Spleen (tissue), 11 donors: ENCODE results near the gene BAHD1. TPM values are rescaled to one million over a fixed set of nuclear protein-coding genes. Genes with fewer than 3 reads are reported as not detected.

Experiments used
- DNase-seq: peaks from one replicate; pipeline ENCODE4 v3.0.0-alpha.2; 2020
- H3K27ac ChIP-seq, 8 donors: fragments of 200-600 bp; sonication (generic) in 7 of 8; 1 replicate in 4 of 8; 2 replicates in 4 of 8; pipeline versions ENCODE4 v1.5.0 to v1.8.0; 2016 to 2021; ENCODE audit warnings: inconsistent platforms in 4 of 8, mild to moderate bottlenecking in 4 of 8, moderate library complexity in 1 of 8
- H3K27me3 ChIP-seq, 7 donors: fragments of 200-600 bp; sonication (generic) in 6 of 7; replicated peaks in 1 of 7; 1 replicate in 4 of 7; 2 replicates in 3 of 7; pipeline versions ENCODE4 v1.5.0 to v1.8.0; 2016 to 2021; ENCODE audit warnings: inconsistent platforms in 3 of 7, mild to moderate bottlenecking in 1 of 7
- H3K36me3 ChIP-seq, 6 donors: fragments of 200-600 bp; sonication (generic) in 5 of 6; 1 replicate in 4 of 6; 2 replicates in 2 of 6; pipeline versions ENCODE4 v1.5.0 to v1.8.0; 2016 to 2021; ENCODE audit warnings: inconsistent platforms in 2 of 6
- H3K4me1 ChIP-seq, 6 donors: fragments of 200-600 bp; sonication (generic) in 5 of 6; 1 replicate in 3 of 6; 2 replicates in 3 of 6; pipeline versions ENCODE4 v1.5.0 to v1.8.0; 2016 to 2021; ENCODE audit warnings: inconsistent platforms in 3 of 6
- H3K4me3 ChIP-seq, 8 donors: fragments of 200-600 bp; sonication (generic) in 7 of 8; 1 replicate in 4 of 8; 2 replicates in 4 of 8; pipeline versions ENCODE4 v1.5.0 to v1.8.0; 2016 to 2021; ENCODE audit warnings: inconsistent platforms in 4 of 8, mild to moderate bottlenecking in 4 of 8, moderate library complexity in 2 of 8
- H3K9me3 ChIP-seq, 8 donors: fragments of 200-600 bp; sonication (generic) in 7 of 8; 1 replicate in 4 of 8; 2 replicates in 4 of 8; pipeline versions ENCODE4 v1.5.0 to v1.8.0; 2016 to 2021; ENCODE audit warnings: inconsistent platforms in 4 of 8
- CTCF ChIP-seq, 11 experiments: fragments of 200-600 bp in 7 of 11; fragments of 450-650 bp in 4 of 11; sonication (generic) in 4 of 11; IDR thresholded peaks in 8 of 11; conservative IDR thresholded peaks in 3 of 11; 1 replicate in 7 of 11; 2 replicates in 4 of 11; pipeline versions ENCODE4 v1.4.0 to v1.8.0; 2016 to 2021; ENCODE audit warnings: antibody characterized with exemption in 11 of 11, inconsistent platforms in 4 of 11, mild to moderate bottlenecking in 1 of 11
- POLR2A ChIP-seq, 3 donors: fragments of 450-650 bp; IDR thresholded peaks; one replicate each; pipeline ENCODE4 v1.5.1; 2017; ENCODE audit warnings: antibody characterized with exemption in 3 of 3, mild to moderate bottlenecking in 1 of 3
- POLR2AphosphoS5 ChIP-seq, 3 donors: sonication (generic); formaldehyde crosslinking; IDR thresholded peaks; one replicate each; pipeline ENCODE4 v1.5.1; 2017; ENCODE audit warnings: antibody characterized with exemption in 3 of 3
- WGBS, 5 donors: extraction: QIAGEN DNeasy Blood & Tissue Kit in 3 of 5; methylation state at CpG; one replicate each; pipeline versions ENCODE4 v1.1.5 to v1.1.7; 2013 to 2018; 5-methylcytosine and 5-hydroxymethylcytosine counted together
- intact Hi-C: fragments of 100-400 bp; cut with DNase I; formaldehyde crosslinking; loops from one replicate; pipeline ENCODE4 v1.15.0; 2023; ENCODE audit warnings: low total_unique reads
- polyA plus RNA-seq, 3 donors: library from polyadenylated mRNA; stranded (reverse); fragments of 200-250 nt; gene quantifications; one replicate each; pipeline ENCODE4 v1.2.1, GENCODE V29; 2013
- total RNA-seq, 7 donors: library from RNA; depleted of rRNA in 3 of 7; stranded (reverse); fragments of >200 nt in 3 of 7; fragmentation: NEBNext Ultra II Directional in 4 of 7; extraction: Animal tissue kit (Norgen Biotek cat#: 25700) in 4 of 7; gene quantifications; one replicate each; pipeline versions ENCODE4 v1.1.0 to v1.2.1, GENCODE V29; 2016 to 2021
- donor health status: healthy with polysubstance abuse.
- donor health status: DM: no; HTN: no; CAD: no; lungs with moderate emphysema.
- donor health status: DM: no; HTN: no; CAD: no.
- donor health status: Bipolar disorder and iron deficiency.
- donor health status: healthy.
- donor health status: DM: no; HTN: no; CAD: no.
- donor health status: DM: yes; HTN: yes; CAD: no.

BAHD1 gene
- total and polyA plus RNA-seq, 10 donors, result 7.4 to 27.0 (median 20.2) TPM

- Histone ChIP-seq H3K27ac (peak overlapping the region in 5 of 8 donors; percentile 26 to 49 (median 37)), H3K4me1 (peaks cover 22 to 59% (median 32%) of the 10 kb centered on the region in 6 donors), H3K27me3 (no peaks in the 10 kb centered on the region), H3K36me3 (peaks cover 2 to 51% (median 38%) of the 10 kb centered on the region in 6 donors), H3K4me3 (peak overlapping the region in 1 of 8 donors; percentile 93), H3K9me3 (no peaks in the 10 kb centered on the region)
- intact Hi-C loops, result no loop called here
- TF ChIP-seq POLR2A (IDR thresholded peaks at IDR 0.05), result no peak
- no peak for TF ChIP-seq CTCF (IDR thresholded peaks at IDR 0.05 in 8 of 11, conservative IDR thresholded peaks at IDR 0.05 in 3 of 11)
- no peak for TF ChIP-seq POLR2AphosphoS5 (IDR thresholded peaks at IDR 0.05)
- no peak for DNase-seq
- 65 to 76% (median 68%) methylated on average over 8 of the region's 8 CpGs for WGBS, 5 donors
Measured at GRCh38 chr15:40407330-40407990, 33.3 kb upstream of the BAHD1 start.

DNA sequence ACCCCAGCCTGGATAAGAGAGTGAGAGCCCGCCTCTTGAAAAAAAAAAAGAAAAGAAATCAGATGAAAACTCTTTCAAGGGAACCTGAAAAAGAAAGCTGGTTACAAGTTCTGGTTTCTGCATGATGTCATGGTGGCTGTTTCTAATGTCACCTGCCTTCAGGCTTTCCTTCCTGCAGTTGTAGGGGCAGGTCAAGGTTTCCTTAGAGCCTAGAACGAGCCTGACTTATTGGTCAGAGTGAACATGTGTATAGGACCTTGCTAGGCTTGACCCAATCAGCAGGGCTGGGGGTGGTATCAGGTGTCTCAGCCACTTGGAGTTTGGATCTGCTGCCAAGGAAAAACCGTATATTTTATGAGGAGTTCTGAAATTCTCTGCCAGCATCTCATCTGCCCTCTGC is 31.4 kb upstream of the BAHD1 start:
- TF ChIP-seq POLR2A (IDR thresholded peaks at IDR 0.05), result no peak
- no peak for TF ChIP-seq CTCF (IDR thresholded peaks at IDR 0.05 in 8 of 11, conservative IDR thresholded peaks at IDR 0.05 in 3 of 11)
- no peak for TF ChIP-seq POLR2AphosphoS5 (IDR thresholded peaks at IDR 0.05)
- Histone ChIP-seq H3K36me3 (peaks cover 2 to 70% (median 57%) of the 10 kb centered on the region in 6 donors), H3K27ac (no peak overlapping the region), H3K4me3 (no peak overlapping the region), H3K27me3 (no peaks in the 10 kb centered on the region), H3K4me1 (peaks cover 22 to 50% (median 32%) of the 10 kb centered on the region in 6 donors), H3K9me3 (no peaks in the 10 kb centered on the region)
- intact Hi-C loops, result no loop called here
- DNase-seq, result no peak
- WGBS, 5 donors, result 65 to 85% (median 76%) methylated on average over 3 of the region's 3 CpGs

- H3K4me1 ChIP-seq, result peaks cover 14 to 39% (median 22%) of the 10 kb centered on the region in 6 donors
- peak; percentile 11 for DNase-seq
- no peaks in the 10 kb centered on the region for H3K9me3 ChIP-seq
- no peak overlapping the region for H3K27ac ChIP-seq
- H3K36me3 ChIP-seq, result peaks cover 2 to 81% (median 68%) of the 10 kb centered on the region in 6 donors
- intact Hi-C loops, result loop anchor here (10.0 kb wide), 1 partner anchor 46 kb away; no protein-coding TSS in a partner anchor
- TF ChIP-seq POLR2AphosphoS5 (IDR thresholded peaks at IDR 0.05), result no peak
- TF ChIP-seq POLR2A (IDR thresholded peaks at IDR 0.05), result no peak
- no peak for TF ChIP-seq CTCF (IDR thresholded peaks at IDR 0.05 in 8 of 11, conservative IDR thresholded peaks at IDR 0.05 in 3 of 11)
- no peaks in the 10 kb centered on the region for H3K27me3 ChIP-seq
- no peak overlapping the region for H3K4me3 ChIP-seq
- WGBS, 5 donors, result 90 to 96% (median 94%) methylated on average over 11 of the region's 11 CpGs
Measured at GRCh38 chr15:40410476-40410875, 30.3 kb upstream of the BAHD1 start.

- H3K9me3 ChIP-seq, result no peaks in the 10 kb centered on the region
- no peak overlapping the region for H3K4me3 ChIP-seq
- peaks cover 2 to 21% (median 7%) of the 10 kb centered on the region in 6 donors for H3K4me1 ChIP-seq
- H3K27me3 ChIP-seq, result no peaks in the 10 kb centered on the region
- H3K27ac ChIP-seq, result no peak overlapping the region
- TF ChIP-seq CTCF (IDR thresholded peaks at IDR 0.05 in 8 of 11, conservative IDR thresholded peaks at IDR 0.05 in 3 of 11) (no peak), POLR2AphosphoS5 (IDR thresholded peaks at IDR 0.05) (no peak), POLR2A (IDR thresholded peaks at IDR 0.05) (no peak)
- peaks cover 2 to 98% (median 85%) of the 10 kb centered on the region in 6 donors for H3K36me3 ChIP-seq
- intact Hi-C loops, result loop anchor here (10.0 kb wide), 1 partner anchor 47 kb away; no protein-coding TSS in a partner anchor
- DNase-seq, result peak; percentile 36
- WGBS, 5 donors, result 76 to 85% (median 84%) methylated on average over 7 of the region's 7 CpGs
Measured at GRCh38 chr15:40412095-40412759, 28.5 kb upstream of the BAHD1 start.
